HG03159 (cell line): Measurements from ENCODE around the gene PRR29.

Experiments
- ATAC-seq: cut with Tn5 transposase; IDR thresholded peaks from one replicate; pipeline ENCODE4 v1.9.1; 2021; ENCODE audit warnings: mild to moderate bottlenecking, moderate library complexity; ENCODE audit not compliant: unreplicated experiment

The PRR29 gene

DNA sequence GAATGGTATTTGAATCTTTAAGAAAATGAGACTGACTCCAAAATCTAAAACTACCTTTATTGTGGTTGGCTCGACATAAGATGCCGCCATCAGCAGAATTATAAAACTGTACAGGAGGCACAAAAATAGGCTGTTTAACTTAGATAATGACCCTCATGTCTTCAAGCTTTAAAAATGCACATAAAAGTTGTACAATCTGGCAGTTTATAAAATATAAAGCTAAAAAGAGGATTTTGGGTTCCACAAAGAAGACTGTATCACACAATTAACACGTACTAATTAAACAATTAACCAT lies 40.9 kb downstream of the PRR29 start:
- no peak for ATAC-seq

GRCh38 chr17:64040206-64040605 lies 42.1 kb downstream of the PRR29 start:
- ATAC-seq, result no peak

DNA sequence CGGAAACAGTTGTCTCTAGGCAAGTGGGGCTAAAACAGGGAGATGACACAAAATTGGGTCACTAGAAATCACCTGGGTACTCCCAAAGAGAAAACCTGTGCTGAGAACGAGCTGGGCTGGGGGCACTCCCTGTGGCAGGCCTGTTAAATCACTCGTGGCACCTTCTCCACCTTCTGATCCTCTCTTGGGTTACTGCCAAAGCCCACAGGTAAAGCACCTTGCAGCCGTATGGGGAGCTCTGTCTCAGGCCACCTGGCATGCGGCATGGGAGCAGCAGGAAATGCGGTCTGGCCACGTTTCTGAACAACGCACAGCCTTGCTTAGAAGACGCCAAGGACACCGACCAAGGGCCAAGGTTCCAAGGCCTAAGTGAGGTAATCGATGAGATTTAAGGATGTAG lies 43.8 kb downstream of the PRR29 start:
- no peak for ATAC-seq

DNA sequence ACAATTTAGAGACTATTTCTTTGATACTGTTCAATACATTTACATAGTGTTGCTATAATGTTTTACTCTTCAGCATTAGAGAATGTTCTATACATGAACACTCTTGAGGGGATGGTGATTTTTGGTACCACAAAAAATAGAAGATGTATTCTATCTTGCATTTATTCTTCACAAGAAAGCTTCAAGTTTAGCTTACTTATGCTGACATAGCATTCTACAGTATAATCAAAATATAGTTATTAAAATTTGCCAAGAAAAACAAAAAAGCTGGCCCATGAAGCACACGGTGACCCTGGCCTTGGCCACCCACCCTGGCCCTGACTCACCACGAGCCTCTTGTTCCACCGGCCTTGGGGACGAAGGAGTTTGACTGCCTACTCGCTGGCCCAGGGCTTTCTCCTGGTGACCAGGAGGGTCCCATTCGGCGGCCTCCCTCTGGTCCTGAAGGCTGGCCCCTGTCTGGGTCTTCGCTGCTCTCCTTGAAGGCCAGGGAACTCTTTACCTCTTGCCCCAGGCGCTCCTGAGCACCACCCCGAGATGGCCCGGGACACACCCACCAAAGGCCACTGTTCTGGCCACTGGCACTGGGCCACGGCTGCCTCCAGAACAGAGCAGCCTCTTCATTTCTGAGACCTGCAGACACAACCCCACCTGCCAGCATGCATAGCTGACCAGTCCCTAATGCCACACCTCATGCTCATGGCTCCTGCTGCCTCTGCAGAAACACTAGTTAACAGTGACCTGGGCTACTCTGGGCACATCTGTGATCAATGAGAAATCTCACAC lies 44.7 kb downstream of the PRR29 start:
- no peak for ATAC-seq

- ATAC-seq, result no peak
Observed at GRCh38 chr17:64045176-64045575, 47.0 kb downstream of the PRR29 start.

DNA sequence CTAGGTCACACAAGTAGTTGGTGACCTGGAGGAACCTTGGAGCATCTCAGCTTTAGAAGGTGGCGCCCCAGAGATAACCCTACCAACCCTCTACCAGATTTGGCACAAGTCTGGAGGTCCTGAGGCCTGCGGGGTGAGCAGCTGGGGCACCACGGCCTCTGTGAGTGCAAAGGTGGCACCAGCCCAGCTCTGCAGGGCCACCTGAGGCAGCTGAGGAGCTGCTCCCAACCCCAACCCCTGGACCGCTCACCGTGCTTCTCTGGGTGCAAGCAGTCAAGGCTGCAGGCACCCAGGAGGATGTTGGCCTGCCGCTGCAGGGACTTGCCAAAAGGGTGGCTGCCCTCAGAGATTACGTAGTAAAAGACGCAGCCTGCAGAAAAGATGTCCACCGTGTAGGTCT lies 50.7 kb downstream of the PRR29 start:
- ATAC-seq, result no peak

GRCh38 chr17:64051153-64051552 lies 53.0 kb downstream of the PRR29 start:
- ATAC-seq, result no peak

DNA sequence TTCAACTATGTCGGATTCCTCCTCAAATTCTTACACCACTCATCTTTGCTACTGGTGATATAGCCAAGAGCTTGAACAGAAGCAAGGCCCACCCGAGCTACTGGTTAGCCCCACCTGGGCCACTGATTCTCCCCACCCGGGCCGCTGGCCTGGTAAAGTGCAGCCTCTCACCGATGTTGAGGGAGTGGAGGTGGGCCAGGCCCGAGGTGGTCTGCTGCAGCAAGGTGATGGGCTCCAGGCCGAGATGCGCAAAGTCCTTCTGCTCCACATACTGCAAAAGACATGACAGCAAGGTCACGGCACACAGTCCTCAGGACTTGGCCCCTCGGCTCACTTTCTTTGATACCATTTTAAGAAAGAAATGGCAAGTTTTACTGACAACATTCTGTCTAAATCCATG lies 55.0 kb downstream of the PRR29 start:
- no peak for ATAC-seq
